ENCODE data around the gene DNM3. TPM values are rescaled to one million over a fixed set of nuclear protein-coding genes. Genes with fewer than 3 reads are reported as not detected.

Gene DNM3
- total and polyA plus RNA-seq, 2 donors (not counting 3 experiments of a cell fraction or from before 2014, with no cell fraction given): 1.4 to 2.5 TPM

DNA sequence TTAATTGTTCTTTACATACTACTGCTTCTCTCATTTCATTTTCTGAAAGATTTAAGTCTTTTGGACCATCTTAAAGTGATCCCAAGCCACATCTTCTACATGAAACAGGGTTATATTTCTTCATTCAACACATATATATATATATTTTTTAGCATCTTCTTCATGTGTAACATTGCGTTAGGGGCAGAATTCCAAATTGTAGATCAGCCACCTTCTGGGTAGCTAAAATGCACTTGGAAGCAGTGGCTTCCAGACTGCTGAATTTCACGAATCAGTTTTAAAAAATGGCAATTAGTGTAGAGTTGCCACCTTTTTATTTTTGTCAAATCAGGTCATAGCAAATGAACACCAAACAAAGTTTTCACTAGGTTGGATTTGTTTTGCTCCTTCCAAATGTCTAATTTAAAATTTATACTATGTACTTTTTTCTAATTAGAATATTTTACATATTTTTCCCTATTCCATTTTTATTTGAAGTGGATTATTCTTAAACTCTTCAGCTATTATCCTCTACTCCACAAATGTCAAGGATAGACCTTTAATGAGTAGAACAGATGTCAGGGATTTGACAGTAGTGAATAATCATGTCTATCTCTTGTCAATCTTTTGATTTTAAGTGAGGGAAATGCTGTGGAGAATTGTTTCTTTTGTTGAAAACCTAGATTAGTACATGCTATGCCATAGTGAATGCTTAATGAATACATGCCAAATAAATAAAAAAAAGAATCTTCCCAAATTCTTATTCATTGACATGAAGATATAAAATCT, 55.8 kb downstream of the DNM3 start:
- TF ChIP-seq FOS (IDR thresholded peaks at IDR 0.05; ENCODE audit: borderline replicate concordance, insufficient read depth, low read length) (no peak), MYC (IDR thresholded peaks at IDR 0.05; ENCODE audit: low read depth, low read length) (no peak), EZH2 (IDR thresholded peaks at IDR 0.05; ENCODE audit: borderline replicate concordance, low read depth, low read length, severe bottlenecking) (no peak), GATA2 (IDR thresholded peaks at IDR 0.05; ENCODE audit: insufficient read depth, insufficient read length, low read depth, low read length) (no peak), POLR2A (IDR thresholded peaks at IDR 0.05; ENCODE audit: low read depth, low read length) (no peak), MAX (IDR thresholded peaks at IDR 0.05; ENCODE audit: insufficient read depth, insufficient read length) (no peak), JUN (IDR thresholded peaks at IDR 0.05; ENCODE audit: borderline replicate concordance, insufficient read depth, insufficient read length, low read depth) (no peak)
- TF ChIP-seq, protein P1, sequence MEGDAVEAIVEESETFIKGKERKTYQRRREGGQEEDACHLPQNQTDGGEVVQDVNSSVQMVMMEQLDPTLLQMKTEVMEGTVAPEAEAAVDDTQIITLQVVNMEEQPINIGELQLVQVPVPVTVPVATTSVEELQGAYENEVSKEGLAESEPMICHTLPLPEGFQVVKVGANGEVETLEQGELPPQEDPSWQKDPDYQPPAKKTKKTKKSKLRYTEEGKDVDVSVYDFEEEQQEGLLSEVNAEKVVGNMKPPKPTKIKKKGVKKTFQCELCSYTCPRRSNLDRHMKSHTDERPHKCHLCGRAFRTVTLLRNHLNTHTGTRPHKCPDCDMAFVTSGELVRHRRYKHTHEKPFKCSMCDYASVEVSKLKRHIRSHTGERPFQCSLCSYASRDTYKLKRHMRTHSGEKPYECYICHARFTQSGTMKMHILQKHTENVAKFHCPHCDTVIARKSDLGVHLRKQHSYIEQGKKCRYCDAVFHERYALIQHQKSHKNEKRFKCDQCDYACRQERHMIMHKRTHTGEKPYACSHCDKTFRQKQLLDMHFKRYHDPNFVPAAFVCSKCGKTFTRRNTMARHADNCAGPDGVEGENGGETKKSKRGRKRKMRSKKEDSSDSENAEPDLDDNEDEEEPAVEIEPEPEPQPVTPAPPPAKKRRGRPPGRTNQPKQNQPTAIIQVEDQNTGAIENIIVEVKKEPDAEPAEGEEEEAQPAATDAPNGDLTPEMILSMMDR (IDR thresholded peaks at IDR 0.05; ENCODE audit: extremely low read depth in 1 of 2, insufficient read depth in 1 of 2, low read depth in 1 of 2, low read length in 2 of 2): no peak
- no TSS peak for BruUV-seq (replicated peaks)
- FAIRE-seq: no peak

More for the DNA sequence above, 55.8 kb downstream of the DNM3 start:
- Histone ChIP-seq H3K4me1 (ENCODE audit: control insufficient read depth, extremely low read depth, insufficient read depth, low read length) (no peaks in the 10 kb centered on the region), H3K4me3 (replicated peaks in 1 of 3; ENCODE audit: insufficient read depth in 1 of 3, low read depth in 1 of 3, low read length in 3 of 3) (no peak overlapping the region), H3K9ac (replicated peaks; ENCODE audit: extremely low read depth, insufficient read depth, low read length) (no peak overlapping the region), H3K4me2 (ENCODE audit: insufficient read depth, low read length) (no peak overlapping the region), H3K27ac (ENCODE audit: insufficient read depth, low read depth, low read length) (no peak overlapping the region), H3K79me2 (ENCODE audit: control insufficient read depth, insufficient read depth, low read length) (no peaks in the 10 kb centered on the region), H3K9me3 (replicated peaks; ENCODE audit: control insufficient read depth, insufficient read depth, low read length) (no peaks in the 10 kb centered on the region), H3K9me1 (replicated peaks; ENCODE audit: control insufficient read depth, extremely low read depth, insufficient read depth, low read length) (no peaks in the 10 kb centered on the region), H3K36me3 (ENCODE audit: control insufficient read depth in 2 of 2, extremely low read depth in 1 of 2, insufficient read depth in 2 of 2, low read length in 2 of 2) (no peaks in the 10 kb centered on the region), H3K27me3 (ENCODE audit: control insufficient read depth in 2 of 2, insufficient read depth in 2 of 2, low read length in 2 of 2) (no peaks in the 10 kb centered on the region), H4K20me1 (replicated peaks; ENCODE audit: control insufficient read depth, extremely low read depth, insufficient read depth, low read length) (no peaks in the 10 kb centered on the region), H2AFZ (ENCODE audit: low read depth, low read length) (no peak overlapping the region)
- dilution Hi-C loops (cut with MboI; ENCODE audit: extremely low pct_ligation_motif_present, low sequenced_read_pairs) (no loop called here), intact Hi-C loops (cut with micrococcal nuclease) (no loop called here)
- no peak for DNase-seq (ENCODE audit: low read depth, low spot score)
- ChIA-PET CTCF (no interaction called here), POLR2A (no interaction called here)
